DMS 273 treated with DMSO at 0.1 percent for 48 hours (cell line): Measurements from ENCODE around the gene DENND1A.

Source experiments
- DNase-seq: peaks from one replicate; lab custom pipeline; 2025; lab: John Stamatoyannopoulos, UW

The DENND1A gene

DNA sequence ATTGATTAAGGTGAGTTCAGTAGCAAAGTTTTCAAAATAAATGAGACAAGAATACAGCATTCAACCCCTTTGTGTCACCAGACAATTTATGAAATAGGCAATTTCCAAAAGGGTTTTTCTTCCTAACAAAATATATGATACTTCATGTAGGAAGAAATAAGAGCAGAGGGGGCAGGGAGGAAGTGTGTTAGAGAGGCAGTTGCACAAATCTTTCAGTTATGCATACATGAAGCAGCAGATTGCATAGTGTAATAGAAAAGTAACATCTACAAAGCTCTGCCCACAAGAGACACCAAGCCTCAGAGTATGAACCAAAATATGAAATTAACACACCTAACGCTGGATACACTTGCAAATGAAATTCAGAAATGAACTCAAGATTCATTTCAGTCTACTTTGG lies 157.0 kb downstream of the DENND1A start:
- no peak for DNase-seq

DNA sequence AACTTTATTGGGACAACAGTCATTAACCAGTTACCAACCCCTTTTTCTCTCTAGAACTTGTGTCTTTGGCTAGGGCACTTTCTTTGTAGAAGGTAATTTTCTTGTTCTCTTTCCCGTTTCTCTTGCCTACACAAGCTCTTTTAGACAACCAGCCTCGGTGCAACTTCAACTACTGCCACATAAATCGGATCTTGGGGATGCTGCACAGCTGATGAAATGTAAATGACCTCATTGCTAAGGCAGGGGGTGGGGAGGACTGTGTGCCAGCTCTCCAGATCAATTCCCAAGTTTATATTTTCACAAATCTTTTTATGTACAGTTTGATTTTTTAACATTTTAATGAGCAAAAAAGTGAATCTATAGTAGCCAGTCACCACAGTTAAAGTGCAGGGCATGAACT lies 157.6 kb downstream of the DENND1A start:
- DNase-seq = no peak

DNA sequence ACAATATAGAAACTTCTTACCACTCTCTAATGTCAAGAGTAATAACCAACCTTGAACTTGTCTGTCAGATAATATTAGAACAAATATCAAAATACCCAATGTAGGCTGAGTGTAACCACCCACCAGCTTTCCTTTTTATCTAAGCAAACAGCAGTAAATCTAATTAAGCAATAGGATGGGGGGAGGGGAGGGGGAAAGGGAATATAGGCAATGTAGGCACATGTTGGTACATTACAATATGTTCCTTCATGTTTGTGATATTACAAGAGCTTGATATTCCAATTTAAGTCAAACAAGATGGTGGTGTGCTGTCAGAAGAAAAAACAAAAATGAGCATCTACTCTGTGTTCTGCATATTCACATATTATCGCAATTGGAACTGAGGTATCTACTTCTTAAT lies 158.2 kb downstream of the DENND1A start:
- no peak for DNase-seq

DNA sequence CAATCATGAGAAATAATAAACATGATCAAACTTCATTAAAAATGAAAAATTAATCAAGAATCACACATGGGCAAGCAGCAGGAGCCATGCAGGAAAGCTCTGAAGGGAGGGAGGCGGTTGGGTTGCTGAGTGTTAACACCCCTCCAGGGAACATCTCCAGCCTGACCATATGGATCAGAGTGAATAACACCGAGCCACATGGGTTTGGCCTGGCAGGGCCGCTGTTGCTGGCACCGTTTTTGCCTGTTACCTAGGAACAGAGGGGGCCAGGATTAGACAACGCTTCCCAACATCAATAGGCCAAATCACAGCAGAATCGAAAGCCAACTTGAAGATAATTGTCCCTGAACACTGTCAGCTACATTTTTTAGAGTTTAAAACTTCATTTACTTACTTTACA lies 160.2 kb downstream of the DENND1A start:
- DNase-seq = peak; percentile 93

DNA sequence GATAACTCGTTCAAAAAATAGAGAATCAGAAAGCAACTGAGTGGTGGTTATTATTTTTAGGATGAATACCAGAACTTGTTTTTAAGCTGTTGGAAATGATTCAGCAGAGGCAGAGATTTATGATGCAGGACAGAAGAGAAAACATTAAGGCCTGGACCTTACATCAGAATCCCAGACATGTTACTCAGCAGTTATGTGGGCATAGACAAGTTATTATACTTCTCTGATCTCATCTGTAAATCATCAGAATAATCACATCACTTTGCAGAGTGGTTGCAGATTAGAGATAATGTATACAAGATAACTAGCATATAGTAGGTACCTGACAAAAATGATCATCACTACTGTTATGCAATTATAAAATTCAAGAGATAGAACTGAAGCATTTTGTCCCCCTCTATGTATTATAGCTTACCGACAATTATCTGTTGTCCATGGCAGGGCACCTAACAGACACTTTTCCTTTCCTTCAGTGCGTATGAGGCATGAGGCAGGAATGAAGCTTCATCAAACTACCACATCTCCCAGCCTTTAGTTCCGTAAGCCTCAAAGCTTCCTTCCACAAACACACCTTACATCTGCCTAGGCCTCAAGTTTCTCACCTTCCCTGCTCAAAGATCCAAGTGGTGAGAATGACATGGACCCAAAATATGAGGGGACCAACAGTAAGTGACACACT lies 165.9 kb downstream of the DENND1A start:
- DNase-seq = no peak

DNA sequence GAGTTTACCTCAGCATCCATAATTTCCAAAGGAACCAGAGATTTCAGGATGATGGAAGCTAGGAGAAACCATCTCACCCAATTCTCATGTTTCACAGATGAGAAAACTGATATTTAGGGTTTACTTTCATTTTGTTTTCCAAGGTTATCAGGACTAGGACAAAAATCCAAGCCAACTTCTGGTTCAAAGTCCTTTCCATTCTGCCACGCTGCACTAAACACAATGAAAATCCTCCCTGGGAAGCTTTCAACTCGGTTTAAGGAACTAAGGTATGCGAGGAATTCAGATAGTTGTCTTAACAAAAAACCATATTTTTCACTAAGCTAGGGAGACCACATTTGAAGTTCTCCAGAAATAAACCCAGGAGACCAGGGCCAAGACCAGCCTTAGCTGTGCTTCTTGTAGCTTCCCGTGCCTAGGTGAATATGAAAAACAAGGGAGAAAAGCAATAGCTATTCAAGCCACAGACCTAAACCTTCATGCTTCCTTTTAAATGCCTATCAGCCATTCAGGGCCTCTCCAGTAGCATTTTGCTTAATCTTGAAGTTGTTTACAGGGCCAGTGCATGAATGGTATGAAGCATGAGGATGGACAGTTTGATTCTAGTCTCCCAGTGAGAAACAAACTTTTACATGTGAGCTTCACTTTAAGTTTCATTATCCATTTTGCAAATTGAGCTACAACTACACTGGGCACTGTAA lies 167.9 kb downstream of the DENND1A start:
- DNase-seq = no peak

DNA sequence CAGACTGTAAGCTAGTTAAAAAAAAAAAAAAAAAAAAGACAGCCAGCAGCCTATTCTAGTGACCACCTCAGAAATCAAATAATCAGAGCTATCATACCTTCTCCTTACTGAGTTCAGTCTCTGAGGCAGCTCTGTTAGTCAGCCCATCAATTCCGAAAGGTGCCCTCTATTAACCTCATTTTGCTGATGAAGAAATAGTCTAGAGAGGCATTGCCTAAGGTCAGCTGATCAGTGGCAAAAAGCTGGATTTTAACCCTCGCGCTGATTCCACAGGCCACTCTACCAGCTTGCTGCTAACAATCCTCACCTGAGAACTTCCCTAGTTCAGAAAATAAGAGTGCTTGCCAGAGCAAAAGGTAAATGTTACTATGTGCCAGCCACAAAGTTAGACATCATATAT lies 172.0 kb downstream of the DENND1A start:
- DNase-seq = no peak

DNA sequence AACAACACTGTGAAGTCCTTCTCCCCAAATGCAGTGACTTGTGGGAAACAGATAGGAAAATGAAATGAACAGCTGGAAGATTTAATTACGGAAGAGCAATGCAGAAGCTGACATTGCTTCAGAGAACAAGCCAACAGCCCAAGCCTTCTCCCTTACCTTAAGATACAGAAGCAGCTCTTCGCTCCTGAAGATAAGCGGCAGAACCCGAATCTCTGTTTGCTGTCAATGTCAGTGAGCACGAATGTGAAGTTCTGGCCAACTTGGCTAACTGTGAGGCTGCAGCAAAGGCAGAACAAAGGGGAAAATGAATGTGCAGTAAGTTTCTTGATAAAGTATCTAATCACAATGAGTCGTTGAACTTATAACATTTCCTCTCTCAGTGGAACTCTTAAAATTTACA lies 172.4 kb downstream of the DENND1A start:
- no peak for DNase-seq

DNA sequence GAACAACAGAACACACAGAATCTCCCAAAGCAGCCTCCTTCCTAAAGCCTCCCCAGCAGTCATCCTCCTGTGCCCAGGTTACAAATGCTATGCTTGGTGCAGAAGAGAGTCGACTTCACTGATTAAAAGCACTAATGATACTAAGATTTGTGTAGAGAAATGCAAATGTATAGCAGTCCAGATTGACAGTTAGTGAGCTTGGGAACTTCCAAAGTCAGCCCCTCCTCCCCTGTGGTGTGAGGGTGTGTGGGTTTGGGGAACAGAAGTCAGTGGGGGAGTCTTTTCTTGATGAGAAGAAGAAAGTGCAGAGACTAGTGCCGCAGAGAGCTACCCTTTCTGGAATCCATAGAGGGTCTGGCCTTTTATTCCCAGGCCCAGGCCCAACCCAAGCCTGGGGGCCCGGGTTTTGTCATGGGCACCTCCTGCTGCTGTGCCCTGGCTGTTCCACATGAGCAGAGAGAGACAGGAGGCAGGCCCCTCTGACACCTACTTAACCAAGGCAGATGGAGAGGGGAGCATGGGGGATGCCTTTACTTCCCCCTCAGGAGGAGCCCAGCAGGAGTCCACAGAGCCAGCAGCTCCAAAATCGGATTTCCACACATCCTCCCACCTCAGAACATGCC lies 173.3 kb downstream of the DENND1A start:
- DNase-seq = no peak

DNA sequence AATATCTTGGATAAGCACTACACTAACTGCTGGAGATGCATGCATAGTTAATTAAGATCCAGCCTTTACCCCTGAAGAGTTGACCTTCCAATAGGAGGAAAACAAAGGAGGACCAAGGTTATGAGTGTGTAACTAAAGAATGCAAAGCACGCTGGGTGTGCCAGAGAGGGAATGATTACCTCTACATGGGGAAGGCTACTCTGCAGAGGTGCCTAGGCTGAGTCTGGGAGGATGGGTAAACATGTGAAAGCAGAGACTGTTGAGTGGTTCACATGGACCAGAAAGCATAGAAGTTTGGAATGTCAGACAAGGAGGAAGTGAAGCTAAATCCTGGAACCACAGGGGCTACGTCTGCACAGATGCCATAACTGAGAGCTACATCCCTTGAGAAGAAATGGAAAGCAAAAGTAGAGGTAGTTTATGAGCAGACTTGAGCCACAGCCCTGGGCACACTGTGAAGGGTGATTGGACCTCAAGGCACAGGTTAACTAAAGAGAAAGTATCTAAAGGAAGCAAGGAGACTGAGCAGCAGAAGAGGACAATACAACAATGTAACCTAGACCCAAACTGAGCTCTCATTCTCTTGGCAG lies 176.2 kb downstream of the DENND1A start:
- no peak for DNase-seq

DNA sequence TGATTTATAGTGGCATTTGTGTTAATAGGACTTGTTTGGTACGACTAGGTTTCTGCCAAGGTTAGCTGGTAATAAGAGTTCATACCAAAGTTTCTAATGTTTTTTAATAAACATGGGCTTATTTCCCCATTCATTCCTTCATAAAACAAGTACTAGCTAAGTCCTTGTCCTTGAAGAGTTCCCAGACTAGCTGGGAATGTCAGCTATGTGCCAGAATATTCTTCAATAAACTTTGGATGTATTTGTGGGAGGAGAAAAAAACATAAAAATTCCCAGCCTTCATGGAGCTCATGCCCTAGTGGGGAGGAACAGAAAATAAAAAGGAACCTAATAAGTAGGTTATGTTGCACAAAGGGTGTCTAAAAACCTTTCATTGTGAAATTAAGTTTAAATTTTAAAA lies 176.9 kb downstream of the DENND1A start:
- DNase-seq = no peak

DNA sequence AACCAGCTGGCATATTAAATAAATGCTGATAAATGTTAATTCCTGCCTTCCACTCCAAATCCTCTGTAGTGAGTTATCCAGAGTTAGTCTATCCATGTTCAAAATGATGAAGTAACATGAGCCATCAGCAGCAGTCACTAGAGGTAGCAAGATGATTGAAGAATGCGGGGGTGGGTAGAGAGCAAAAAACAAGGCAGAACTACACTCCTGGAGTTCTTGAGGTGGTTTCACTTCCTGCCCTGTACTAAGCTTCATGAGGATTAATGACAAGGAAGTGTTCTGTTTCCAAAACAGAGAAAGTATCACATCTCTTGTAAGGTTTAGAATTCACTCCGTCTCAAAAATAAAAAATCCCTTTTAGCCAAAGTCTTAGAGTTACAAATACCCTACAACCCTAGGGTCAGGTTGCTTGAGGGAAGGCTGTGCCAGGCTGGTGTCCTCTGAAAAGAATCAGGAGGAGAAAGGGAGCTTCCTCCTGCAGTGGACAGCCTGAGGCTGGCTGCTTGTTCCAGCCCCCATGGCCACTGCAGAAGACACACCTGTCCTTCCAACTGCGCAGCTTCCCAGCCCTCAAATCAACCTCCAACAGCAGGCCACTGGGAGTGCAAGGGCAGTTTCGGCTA lies 180.2 kb downstream of the DENND1A start:
- no peak for DNase-seq

DNA sequence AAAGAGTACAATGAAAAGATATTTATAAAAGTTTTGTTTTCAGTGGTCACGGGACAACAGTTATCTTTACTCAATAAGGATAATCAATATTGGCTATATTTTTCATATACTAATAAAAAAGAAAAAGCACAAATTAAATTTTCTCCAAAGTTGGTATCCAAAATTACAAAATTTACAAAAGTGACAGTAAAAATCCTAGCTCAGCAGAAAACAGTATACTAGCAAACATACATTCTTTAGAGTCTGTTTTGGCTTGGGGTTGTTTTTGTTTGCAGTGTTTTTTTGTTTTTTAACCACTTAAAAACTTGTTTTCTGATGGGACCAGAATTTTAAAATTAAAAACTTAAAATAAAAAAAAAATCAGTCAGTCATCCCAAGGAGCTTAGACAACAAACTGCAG lies 183.2 kb downstream of the DENND1A start:
- no peak for DNase-seq

DNA sequence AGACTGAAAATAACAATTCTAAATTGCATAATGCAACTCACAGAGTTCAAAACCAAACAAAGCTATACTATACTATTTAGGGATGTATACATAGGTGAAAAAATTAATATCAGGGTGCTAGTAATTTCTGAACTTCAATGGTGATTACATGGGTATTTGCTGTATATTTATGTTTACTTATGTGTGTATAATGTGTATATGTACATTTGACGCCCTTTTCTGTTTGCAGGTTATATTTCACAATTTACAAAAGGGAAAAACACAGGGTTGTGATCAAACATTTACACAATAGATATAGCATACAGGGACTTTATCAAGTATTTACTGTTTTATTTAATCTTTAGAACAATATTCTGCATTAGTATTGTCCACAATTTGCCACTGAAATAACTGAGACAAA lies 184.0 kb downstream of the DENND1A start:
- DNase-seq = no peak

DNA sequence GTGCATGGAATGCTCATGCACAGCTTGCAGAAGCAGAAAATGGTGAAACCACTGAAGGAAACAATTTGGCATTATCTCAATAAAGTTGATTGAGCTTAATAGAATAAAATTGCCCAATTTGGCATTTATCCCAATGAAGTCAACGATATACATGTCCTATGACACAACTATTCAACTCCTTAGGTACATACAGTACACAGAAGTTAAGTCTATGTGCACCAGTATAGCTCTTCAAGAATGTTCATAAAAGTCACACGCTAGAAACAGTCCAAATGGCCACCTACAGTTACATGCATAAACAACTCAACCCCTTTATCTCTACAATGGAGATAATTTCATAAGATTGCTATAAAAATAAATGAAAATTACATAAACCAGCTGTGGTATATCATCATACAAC lies 184.5 kb downstream of the DENND1A start:
- no peak for DNase-seq

DNA sequence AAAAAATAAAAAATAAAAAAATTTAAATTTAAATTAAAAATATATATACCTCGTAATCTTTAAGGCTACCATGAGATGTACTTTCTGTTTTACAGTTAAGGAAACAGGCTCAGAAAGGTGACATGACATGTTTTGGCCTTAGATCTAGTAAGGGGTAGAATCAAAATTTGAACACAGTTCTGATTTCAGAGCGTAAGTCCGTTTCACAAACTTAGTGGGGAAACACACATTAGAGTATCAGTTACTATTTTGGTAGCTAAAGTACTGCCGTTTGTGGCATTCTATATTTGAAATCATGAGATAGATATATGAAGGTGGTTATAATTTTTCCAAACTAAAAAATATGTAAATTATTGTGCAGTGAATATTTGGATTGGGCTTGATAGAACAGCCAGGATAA lies 186.2 kb downstream of the DENND1A start:
- no peak for DNase-seq

DNA sequence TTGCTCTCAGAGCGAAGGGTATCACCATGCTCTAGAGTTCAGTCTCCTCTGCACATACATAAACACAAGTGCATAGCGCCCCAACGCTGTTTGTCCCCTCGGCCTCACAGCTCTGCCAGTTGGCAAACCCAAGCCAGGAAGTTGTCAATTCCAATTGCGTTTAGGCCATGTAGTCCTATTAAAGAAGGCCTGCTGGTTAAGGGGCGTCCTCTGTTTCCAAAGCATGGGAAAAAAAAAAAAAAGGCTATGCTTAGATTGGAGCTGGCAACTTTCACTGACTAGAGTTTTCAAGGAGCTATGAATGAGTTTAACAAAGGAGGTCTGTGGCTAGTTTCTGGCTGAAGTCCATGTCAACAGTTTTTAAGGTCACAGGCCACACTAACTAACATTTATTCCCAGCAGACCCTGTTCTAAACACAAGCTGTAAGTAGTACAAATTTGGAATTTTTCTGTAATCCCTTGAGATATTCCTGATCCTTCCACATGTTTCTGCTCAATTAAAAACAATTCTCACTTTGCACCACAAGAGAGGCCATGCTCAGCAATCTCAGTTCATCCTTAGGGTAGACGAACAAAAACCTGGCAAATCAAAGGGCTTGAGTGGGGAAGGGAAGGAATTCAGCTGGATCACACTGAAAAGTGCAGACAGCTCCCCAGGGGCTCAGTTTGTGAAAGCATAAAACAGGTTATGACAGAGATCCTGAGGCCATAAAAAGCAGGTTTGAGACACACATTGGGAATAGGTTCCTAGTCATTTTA lies 187.7 kb downstream of the DENND1A start:
- DNase-seq = no peak

DNA sequence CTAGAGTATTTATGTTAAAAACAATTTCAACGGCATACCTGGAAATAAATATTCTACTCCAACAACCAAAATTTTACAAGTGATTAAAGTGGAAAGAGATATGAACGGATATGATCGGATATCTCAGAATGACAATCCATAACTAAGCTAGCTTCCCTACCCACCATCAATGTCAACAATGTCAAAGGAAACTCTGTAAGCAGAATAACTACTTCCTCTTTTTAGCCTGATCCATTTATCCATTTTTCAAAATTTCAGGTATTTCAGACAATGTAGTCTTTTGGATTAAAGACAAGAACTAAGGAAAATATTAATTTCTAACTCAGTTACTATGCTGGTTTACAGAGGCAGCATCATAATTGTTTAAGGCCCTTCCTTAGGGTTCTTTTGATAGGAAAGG lies 188.7 kb downstream of the DENND1A start:
- no peak for DNase-seq

DNA sequence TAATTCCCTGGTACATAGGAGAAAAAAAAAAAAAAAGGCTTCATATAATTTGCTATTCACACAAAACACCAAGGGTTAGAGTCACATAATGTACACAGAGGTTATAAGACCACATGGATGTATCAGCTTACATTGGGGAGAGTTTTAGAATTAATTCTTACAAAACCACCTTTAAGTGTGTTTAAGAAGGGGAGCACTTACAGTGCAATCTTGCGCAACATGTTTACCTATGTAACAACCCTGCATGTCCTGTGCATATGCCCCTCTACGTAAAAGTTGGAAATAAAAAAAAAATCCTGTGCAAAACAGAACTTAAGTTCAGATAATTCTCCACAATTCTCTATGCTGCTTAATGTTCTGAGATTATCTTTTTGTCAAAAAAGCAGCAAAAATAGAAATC lies 190.0 kb downstream of the DENND1A start:
- DNase-seq = no peak

DNA sequence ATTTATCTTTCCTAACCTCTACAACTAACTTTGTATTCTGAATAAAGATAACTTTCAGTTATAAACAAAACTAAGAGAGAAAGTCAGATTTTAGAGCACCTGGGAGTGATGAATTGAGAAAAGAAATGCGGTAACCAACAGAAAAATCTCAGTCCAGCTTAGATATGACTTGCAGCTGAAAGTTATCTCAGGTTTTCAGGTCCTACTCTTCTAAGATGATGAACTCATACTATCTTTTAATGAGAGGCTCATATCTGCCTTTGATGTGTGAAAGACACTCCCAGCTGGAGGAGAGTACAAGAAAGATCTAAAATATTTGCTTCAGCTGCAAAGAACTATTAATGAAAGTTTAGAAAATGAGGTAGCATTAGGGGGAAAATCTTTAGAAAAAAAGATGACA lies 190.5 kb downstream of the DENND1A start:
- no peak for DNase-seq

DNA sequence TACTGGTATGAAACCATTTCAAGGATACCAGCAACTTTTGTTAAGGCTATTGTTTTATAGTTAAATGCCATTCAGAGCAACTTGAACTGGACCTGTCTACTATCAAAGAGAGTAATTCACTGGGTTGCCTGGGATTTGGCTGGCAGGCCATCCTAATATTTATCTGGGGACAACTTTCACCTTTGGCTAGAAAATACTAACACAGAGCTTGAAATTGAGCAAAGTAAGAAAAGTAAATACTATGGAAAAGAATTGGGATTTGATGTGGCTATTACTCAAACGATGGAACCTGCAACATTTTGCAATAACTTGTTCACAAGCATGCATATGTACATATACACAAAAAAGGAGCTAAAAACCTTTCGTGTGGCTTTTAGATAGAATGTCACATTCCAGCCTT lies 191.3 kb downstream of the DENND1A start:
- no peak for DNase-seq

DNA sequence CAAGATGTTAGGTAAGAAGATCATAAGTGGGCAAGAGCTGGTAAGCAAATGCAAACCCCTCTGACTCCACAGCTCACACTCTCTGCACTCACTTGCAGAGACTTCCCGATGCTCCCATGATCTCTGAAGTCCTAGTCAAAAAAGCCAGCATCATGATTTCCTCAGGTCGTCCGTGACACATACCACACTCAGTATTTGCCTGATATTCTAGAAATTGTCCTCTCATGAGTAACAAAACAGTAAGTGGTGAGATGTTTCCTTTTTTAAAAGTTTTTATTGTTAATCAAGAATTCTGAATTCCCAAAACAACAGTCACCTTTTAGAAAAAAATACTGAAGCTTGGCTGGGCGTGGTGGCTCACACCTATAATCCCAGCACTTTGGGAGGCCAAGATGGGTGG lies 194.6 kb downstream of the DENND1A start:
- no peak for DNase-seq
